Colonic mucosa (tissue), 4 donors: ENCODE data around the gene SND1. TPM values are rescaled to one million over a fixed set of nuclear protein-coding genes. Genes with fewer than 3 reads are reported as not detected.

ENCODE experiments used
- DNase-seq: peaks from one replicate; pipeline ENCODE4 v3.0.0-alpha.2; 2020
- H3K27ac ChIP-seq: fragments of 200-600 bp; one replicate; pipeline ENCODE4 v1.8.0; 2021
- H3K27me3 ChIP-seq: fragments of 200-600 bp; one replicate; pipeline ENCODE4 v1.8.0; 2021
- H3K36me3 ChIP-seq: fragments of 200-600 bp; one replicate; pipeline ENCODE4 v1.8.0; 2021
- H3K4me1 ChIP-seq: fragments of 200-600 bp; one replicate; pipeline ENCODE4 v1.8.0; 2021; ENCODE audit warnings: mild to moderate bottlenecking
- H3K4me3 ChIP-seq: fragments of 200-600 bp; one replicate; pipeline ENCODE4 v1.8.0; 2021
- H3K9ac ChIP-seq, 2 donors: one replicate each; pipeline ENCODE4 v1.7.0; 2013; ENCODE audit warnings: control low read depth in 2 of 2, low read depth in 2 of 2, low read length in 2 of 2
- H3K9me3 ChIP-seq: fragments of 200-600 bp; one replicate; pipeline ENCODE4 v1.8.0; 2021
- intact Hi-C: fragments of 100-400 bp; cut with DNase I; formaldehyde crosslinking; loops from one replicate; pipeline ENCODE4 v1.14.1; 2022
- total RNA-seq, 2 donors: library from RNA; stranded (reverse); fragmentation: NEBNext Ultra II Directional in 1 of 2; extraction: Animal tissue kit (Norgen Biotek cat#: 25700) in 1 of 2; gene quantifications; one replicate each; pipeline ENCODE4 v1.2.1, GENCODE V29; 2021
- TF ChIP-seq, protein P1 (sequence below): fragments of 200-600 bp; IDR thresholded peaks from one replicate; pipeline ENCODE4 v1.8.0; 2022; ENCODE audit warnings: antibody characterized with exemption, mild to moderate bottlenecking
- donor health status: healthy.
- donor health status: DM: no; HTN: no; CAD: no.
- donor health status: DM: no; HTN: no; CAD: no.

Gene SND1
- total RNA-seq, 2 donors from 2014 or later = 134 to 163 TPM

DNA sequence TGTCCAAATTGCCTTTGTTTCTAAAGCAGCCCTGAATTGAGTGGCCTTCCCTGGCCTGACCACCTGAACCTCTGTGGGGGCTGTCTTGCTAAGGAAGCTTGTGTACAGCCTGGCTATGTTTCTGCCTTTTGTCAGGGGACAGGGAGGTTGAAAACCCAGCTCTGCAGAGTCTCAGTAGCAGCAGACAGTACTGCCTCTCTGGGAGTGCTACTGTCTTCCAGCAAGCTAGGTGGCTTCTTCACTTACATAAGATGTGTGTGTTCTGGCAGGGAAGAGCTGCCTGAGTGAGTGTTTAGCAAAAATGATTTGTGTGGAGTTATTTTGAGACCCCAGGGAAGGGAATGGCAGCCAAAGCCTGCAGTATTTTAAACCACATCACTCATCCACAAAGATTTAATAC is 321.8 kb downstream of the SND1 start:
- Histone ChIP-seq H3K36me3 (no peaks in the 10 kb centered on the region), H3K4me1 (no peaks in the 10 kb centered on the region), H3K27ac (no peak overlapping the region), H3K27me3 (no peaks in the 10 kb centered on the region), H3K4me3 (no peak overlapping the region), H3K9me3 (no peaks in the 10 kb centered on the region), H3K9ac (no peak overlapping the region)
- DNase-seq = no peak
- intact Hi-C loops = no loop called here
- TF ChIP-seq, protein P1, sequence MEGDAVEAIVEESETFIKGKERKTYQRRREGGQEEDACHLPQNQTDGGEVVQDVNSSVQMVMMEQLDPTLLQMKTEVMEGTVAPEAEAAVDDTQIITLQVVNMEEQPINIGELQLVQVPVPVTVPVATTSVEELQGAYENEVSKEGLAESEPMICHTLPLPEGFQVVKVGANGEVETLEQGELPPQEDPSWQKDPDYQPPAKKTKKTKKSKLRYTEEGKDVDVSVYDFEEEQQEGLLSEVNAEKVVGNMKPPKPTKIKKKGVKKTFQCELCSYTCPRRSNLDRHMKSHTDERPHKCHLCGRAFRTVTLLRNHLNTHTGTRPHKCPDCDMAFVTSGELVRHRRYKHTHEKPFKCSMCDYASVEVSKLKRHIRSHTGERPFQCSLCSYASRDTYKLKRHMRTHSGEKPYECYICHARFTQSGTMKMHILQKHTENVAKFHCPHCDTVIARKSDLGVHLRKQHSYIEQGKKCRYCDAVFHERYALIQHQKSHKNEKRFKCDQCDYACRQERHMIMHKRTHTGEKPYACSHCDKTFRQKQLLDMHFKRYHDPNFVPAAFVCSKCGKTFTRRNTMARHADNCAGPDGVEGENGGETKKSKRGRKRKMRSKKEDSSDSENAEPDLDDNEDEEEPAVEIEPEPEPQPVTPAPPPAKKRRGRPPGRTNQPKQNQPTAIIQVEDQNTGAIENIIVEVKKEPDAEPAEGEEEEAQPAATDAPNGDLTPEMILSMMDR = no peak

DNA sequence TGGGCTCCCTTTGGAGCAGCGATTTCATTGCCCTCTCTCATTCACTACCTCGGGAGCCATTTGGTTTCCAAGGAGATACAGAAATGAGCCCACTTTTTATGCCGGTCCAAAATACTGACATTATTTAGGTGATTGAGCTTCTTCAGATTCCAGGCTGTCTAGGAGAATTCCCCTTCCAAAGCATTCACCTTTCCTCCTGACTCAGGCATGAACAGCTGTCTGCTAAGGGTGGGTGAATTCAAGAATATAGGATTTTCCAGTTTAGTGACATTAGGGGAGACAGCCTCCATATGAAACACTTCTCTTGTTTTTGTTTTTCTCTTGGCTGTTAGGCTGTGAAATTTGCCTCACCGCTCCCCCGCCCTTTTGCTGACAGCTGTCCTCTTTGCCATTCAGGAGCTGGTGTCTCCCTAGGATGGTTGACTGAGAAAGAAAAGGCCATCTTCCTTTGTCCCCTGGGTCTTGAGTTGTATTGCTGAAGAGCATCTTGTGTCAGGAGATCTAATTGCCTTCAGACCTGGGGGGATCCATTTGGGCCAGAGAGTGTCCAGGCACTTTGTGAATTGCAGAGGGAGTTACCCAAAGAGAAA is 322.5 kb downstream of the SND1 start:
- Histone ChIP-seq H3K9ac (no peak overlapping the region), H3K27ac (no peak overlapping the region), H3K27me3 (no peaks in the 10 kb centered on the region), H3K4me1 (no peaks in the 10 kb centered on the region), H3K4me3 (no peak overlapping the region), H3K36me3 (no peaks in the 10 kb centered on the region), H3K9me3 (no peaks in the 10 kb centered on the region)
- no peak for DNase-seq
- intact Hi-C loops = no loop called here
- TF ChIP-seq, protein P1 = no peak

DNA sequence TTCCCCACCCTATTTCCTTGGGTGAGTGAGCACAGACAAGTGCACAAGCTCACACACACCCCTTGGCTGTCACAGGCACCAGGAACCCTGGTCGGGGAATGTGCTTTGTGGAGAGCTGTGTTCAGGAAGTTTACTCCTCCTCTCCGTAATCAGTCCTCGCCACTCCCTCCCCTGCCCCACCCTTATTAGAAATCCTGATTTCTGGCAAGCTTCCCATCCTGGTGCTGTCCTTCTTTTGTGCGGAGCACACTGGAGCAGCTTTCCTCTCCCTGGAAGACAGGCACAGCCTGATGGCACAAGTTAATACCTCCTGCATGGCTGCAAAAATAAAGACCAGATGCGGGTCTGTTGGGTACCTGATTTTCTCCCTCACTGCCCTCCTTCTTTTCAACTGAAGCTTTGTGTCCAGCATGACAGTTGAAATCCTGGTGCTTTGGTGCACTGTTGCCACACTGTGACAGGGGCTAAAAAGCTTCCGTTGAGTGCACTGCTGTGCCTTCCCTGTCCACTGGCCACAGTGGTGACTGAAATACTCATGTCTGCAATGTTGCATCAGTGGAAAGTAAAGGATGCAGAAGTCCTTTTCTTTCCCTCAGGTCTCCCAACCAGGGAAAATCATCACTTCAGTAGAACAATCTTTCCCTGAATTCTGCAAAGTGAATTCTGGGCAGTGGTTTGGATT is 324.2 kb downstream of the SND1 start:
- Histone ChIP-seq H3K36me3 (no peaks in the 10 kb centered on the region), H3K9me3 (no peaks in the 10 kb centered on the region), H3K9ac (no peak overlapping the region), H3K4me1 (no peaks in the 10 kb centered on the region), H3K4me3 (no peak overlapping the region), H3K27me3 (no peaks in the 10 kb centered on the region), H3K27ac (no peak overlapping the region)
- intact Hi-C loops = no loop called here
- DNase-seq = peak; percentile 26
- TF ChIP-seq, protein P1 = no peak

DNA sequence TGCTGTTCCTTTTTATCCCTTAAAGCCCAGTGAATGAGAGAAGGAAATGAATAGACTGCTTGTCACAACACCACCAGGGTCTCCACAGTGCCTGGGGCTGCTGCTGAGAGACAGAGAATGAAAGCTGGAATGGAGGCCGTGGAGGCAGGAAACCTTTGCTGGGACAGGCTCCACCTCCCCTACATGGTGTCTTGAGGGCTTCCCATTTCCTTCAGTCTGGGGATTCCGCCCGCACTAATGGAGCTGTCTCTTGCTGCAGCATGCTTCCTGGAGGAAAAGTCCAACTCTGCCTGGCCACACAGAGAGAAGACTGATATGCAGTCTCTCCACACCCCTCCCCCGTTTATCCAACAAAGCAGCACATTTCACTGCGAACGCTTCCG is 324.7 kb downstream of the SND1 start:
- Histone ChIP-seq H3K27ac (no peak overlapping the region), H3K4me3 (no peak overlapping the region), H3K9me3 (no peaks in the 10 kb centered on the region), H3K4me1 (no peaks in the 10 kb centered on the region), H3K9ac (no peak overlapping the region), H3K36me3 (no peaks in the 10 kb centered on the region), H3K27me3 (no peaks in the 10 kb centered on the region)
- DNase-seq = no peak
- intact Hi-C loops = no loop called here
- TF ChIP-seq, protein P1 = no peak

DNA sequence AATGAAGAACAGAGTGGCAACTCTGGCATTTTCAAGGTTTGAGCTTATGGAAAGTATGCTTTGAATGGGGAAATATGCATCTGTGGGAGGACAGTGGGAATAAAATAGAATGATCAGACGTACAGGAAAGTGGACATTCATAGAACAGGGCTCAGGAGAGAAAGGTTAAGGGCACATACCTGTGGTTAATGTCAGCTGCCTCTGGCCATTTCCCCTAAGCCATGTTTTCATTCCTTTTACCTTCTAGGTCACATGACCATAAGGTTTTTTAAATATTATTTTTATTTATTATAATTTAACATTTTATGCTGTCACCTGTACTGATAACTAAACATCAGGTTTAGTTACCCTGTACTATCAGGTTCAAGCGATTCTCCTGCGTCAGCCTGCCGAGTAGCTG is 326.4 kb downstream of the SND1 start:
- Histone ChIP-seq H3K4me3 (no peak overlapping the region), H3K36me3 (no peaks in the 10 kb centered on the region), H3K9ac (no peak overlapping the region), H3K27ac (no peak overlapping the region), H3K27me3 (no peaks in the 10 kb centered on the region), H3K4me1 (no peaks in the 10 kb centered on the region), H3K9me3 (no peaks in the 10 kb centered on the region)
- no peak for DNase-seq
- TF ChIP-seq, protein P1 = no peak
- intact Hi-C loops = no loop called here
